Nephron (organoid): ENCODE results near the gene MKRN1.
"Not testable (repeated sequence)": the region's sequence is repeated elsewhere in the genome, so short reads cannot be mapped to it uniquely, and the experiment has no call there.

Experiments used
- H3K27ac Mint-ChIP-seq, 3 experiments: 2 replicates each; pipeline ENCODE4 v1.8.0; 2020; ENCODE audit warnings: mixed read lengths in 3 of 3, mild to moderate bottlenecking in 2 of 3, moderate library complexity in 1 of 3
- H3K27me3 Mint-ChIP-seq: 2 replicates; pipeline ENCODE4 v1.8.0; 2021; ENCODE audit warnings: low read depth, mild to moderate bottlenecking, moderate library complexity, mixed read lengths
- H3K36me3 Mint-ChIP-seq: 2 replicates; pipeline ENCODE4 v1.8.0; 2020; ENCODE audit warnings: low read depth, mixed read lengths
- H3K4me1 Mint-ChIP-seq: 2 replicates; pipeline ENCODE4 v1.8.0; 2020; ENCODE audit warnings: mixed read lengths
- H3K4me3 Mint-ChIP-seq, 3 experiments: 2 replicates each; pipeline ENCODE4 v1.8.0; 2020; ENCODE audit warnings: mild to moderate bottlenecking in 3 of 3, mixed read lengths in 3 of 3, moderate library complexity in 2 of 3
- H3K9me3 Mint-ChIP-seq: 2 replicates; pipeline ENCODE4 v1.8.0; 2020; ENCODE audit warnings: mixed read lengths
- TF ChIP-seq, protein P1 (sequence below), 3 experiments: fragments of 200-600 bp; sonication (generic); IDR thresholded peaks; one replicate each; pipeline ENCODE4 v1.5.0; 2021; ENCODE audit warnings: antibody characterized with exemption in 3 of 3; ENCODE audit not compliant: unreplicated experiment in 3 of 3

MKRN1 gene

DNA sequence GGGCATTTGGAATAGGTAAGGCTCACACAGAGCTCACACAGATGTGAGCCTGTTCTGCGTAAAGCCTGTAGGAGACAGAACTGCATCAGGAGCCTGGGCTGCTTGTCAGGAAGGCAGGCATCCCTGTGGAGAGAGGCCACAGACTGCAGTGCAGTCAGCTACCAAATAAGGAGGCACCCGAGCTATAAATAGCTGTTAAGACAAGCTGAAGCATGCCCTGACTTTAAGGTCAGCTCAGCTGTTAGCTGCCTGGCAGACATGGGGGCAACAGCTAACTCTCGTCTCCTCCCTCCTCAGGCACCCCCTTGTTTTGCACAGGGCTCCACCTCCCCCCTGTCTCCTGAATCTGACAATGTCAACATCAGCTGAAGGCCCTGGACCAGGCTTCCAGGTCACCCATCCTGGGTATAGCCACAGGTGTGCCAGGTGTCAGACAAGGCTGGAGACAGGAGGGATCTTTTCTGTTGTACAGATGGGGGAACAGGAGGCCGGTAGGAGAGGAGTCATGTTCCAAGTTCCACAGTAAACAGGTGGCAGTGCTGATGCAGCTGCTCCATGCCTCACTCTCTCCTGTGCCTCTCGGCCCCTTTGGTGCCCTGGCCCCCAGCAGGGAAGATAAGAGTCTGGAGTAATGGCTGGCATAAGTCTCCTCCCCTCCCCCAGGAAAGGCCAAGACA, 27.6 kb upstream of the MKRN1 start:
- Mint-ChIP-seq H3K27me3 (no peaks in the 10 kb centered on the region), H3K36me3 (no peaks in the 10 kb centered on the region), H3K4me3 (peak overlapping the region in 1 of 3 experiments; percentile 24), H3K9me3 (no peaks in the 10 kb centered on the region), H3K4me1 (peaks cover 28% of the 10 kb centered on the region), H3K27ac (peak overlapping the region; percentile 66 to 73 (median 73))
- TF ChIP-seq, protein P1, sequence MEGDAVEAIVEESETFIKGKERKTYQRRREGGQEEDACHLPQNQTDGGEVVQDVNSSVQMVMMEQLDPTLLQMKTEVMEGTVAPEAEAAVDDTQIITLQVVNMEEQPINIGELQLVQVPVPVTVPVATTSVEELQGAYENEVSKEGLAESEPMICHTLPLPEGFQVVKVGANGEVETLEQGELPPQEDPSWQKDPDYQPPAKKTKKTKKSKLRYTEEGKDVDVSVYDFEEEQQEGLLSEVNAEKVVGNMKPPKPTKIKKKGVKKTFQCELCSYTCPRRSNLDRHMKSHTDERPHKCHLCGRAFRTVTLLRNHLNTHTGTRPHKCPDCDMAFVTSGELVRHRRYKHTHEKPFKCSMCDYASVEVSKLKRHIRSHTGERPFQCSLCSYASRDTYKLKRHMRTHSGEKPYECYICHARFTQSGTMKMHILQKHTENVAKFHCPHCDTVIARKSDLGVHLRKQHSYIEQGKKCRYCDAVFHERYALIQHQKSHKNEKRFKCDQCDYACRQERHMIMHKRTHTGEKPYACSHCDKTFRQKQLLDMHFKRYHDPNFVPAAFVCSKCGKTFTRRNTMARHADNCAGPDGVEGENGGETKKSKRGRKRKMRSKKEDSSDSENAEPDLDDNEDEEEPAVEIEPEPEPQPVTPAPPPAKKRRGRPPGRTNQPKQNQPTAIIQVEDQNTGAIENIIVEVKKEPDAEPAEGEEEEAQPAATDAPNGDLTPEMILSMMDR (IDR thresholded peaks at IDR 0.05; ENCODE audit: unreplicated experiment in 3 of 3) = peak in 2 of 3 experiments; percentile 9 to 16

DNA sequence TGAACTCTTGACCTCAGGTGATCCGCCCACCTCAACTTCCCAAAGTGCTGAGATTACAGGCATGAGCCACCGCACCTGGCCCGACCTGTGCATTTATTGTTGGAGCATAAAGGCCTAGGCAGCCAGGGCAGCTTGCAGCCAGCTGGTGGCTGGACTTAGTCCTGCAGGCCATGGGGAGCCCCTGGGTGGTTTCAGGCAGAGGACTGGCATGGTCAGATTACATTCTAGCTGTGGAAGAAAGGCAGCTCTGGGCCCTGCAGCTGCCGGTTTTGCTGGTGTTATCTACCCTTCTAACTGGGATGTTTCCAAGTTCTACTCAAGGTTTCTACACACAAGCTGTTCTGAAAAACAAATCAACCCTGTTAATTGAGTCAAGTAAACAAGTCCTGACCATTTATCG, 22.7 kb upstream of the MKRN1 start:
- H3K36me3 Mint-ChIP-seq = no peaks in the 10 kb centered on the region
- H3K9me3 Mint-ChIP-seq = no peaks in the 10 kb centered on the region
- no peak overlapping the region for H3K27ac Mint-ChIP-seq
- H3K4me3 Mint-ChIP-seq = no peak overlapping the region
- no peaks in the 10 kb centered on the region for H3K27me3 Mint-ChIP-seq
- TF ChIP-seq, protein P1 (IDR thresholded peaks at IDR 0.05; ENCODE audit: unreplicated experiment in 3 of 3) = no peak
- H3K4me1 Mint-ChIP-seq = peaks cover 14% of the 10 kb centered on the region

DNA sequence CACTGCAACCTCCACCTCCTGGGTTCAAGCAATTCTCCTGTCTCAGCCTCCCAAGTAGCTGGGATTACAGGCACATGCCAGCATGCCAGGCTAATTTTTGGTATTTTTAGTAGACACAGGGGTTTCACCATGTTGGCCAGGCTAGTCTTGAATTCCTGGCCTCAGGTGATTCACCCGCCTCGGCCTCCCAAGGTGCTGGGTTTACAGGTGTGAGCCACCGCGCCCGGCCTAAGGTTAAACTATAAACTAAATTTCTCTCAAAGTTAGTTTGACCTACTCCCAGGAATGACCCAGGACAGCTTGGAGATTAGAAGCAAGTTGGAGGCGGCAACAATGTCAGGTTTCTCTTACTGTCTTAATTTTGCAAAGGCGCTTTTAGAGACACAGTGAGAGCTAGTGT, 18.5 kb upstream of the MKRN1 start:
- H3K27me3 Mint-ChIP-seq, H3K36me3 Mint-ChIP-seq, H3K4me3 Mint-ChIP-seq, H3K4me1 Mint-ChIP-seq, H3K27ac Mint-ChIP-seq, H3K9me3 Mint-ChIP-seq: not testable (repeated sequence)

DNA sequence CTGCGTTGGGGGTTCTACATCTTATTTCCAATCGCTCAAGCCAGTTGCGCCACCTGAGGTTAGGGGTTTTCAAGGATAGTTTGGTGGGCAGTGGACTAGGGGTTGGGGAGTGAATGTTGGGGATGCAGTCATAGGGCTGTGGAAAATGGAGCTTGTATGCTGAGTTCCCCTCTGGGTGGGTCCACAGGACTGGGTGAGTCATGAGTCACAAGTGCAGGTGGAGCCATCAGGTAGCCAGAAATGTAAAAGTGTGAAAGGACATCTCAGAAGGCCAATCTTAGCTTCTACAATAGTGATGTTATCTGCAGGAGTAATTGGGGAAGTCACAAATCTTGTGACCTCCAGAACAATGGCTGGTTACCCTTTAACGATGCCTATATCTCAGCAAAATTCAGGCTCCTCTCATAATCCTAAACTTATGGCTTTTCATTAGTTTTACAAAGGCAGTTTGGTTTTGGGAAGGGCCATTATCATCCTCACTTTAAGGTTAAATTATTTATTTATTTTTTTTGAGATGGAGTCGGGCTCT, 18.0 kb upstream of the MKRN1 start:
- H3K27me3 Mint-ChIP-seq = no peaks in the 10 kb centered on the region
- H3K27ac Mint-ChIP-seq = no peak overlapping the region
- H3K9me3 Mint-ChIP-seq = no peaks in the 10 kb centered on the region
- H3K36me3 Mint-ChIP-seq = no peaks in the 10 kb centered on the region
- no peaks in the 10 kb centered on the region for H3K4me1 Mint-ChIP-seq
- no peak overlapping the region for H3K4me3 Mint-ChIP-seq
- TF ChIP-seq, protein P1 (IDR thresholded peaks at IDR 0.05; ENCODE audit: unreplicated experiment in 3 of 3) = no peak

DNA sequence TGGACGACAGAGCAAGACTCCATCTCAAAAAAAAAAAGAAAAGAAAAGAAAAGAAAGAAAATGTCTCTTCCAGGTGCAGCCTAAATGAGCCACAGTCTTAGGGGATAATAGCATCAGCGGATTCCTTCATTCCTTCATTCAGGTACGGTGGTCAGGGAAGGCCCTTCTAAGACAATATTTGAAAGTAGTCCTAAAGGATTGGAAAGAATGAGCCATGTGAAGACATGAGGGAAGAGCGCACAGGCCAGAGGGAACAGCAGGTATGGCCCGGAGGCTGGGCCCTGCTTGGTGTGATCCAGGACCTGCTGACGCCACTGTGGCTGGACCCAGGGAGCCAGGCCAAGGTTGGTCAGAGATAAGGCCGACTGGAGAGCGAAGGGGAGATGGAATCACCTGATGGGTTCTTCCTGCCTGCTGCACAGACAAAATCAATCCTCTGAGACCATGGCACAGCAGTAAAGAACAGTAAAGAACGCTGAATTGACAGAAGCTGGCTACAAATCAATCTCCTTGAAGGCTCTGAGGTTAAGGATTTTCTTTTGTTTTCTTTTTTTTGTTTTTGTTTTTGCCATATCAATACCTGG, 16.3 kb upstream of the MKRN1 start:
- no peaks in the 10 kb centered on the region for H3K27me3 Mint-ChIP-seq
- H3K36me3 Mint-ChIP-seq = no peaks in the 10 kb centered on the region
- TF ChIP-seq, protein P1 (IDR thresholded peaks at IDR 0.05; ENCODE audit: unreplicated experiment in 3 of 3) = no peak
- H3K4me1 Mint-ChIP-seq = no peaks in the 10 kb centered on the region
- no peak overlapping the region for H3K27ac Mint-ChIP-seq
- H3K9me3 Mint-ChIP-seq = no peaks in the 10 kb centered on the region
- H3K4me3 Mint-ChIP-seq = no peak overlapping the region

DNA sequence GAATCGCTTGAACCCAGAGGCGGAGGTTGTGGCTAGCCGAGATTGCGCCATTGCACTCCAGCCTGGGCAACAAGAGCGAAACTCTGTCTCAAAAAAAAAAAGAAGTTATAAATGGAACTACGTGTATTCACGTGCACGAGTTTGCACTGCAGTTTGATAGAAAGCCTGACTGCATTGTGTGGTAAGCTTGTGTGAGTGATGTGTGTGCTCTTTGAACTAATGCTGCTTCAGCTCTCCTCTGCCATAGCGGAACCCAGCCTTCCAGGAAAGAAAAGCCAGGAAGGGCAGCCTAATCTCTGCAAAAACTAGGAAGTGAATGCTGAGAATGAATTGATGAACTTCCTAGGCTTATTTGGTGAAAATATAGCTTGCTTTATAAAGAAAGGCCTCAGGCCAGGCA, 15.6 kb upstream of the MKRN1 start:
- Mint-ChIP-seq H3K27me3 (no peaks in the 10 kb centered on the region), H3K27ac (no peak overlapping the region), H3K36me3 (no peaks in the 10 kb centered on the region), H3K4me3 (no peak overlapping the region), H3K9me3 (no peaks in the 10 kb centered on the region), H3K4me1 (no peaks in the 10 kb centered on the region)
- TF ChIP-seq, protein P1 (IDR thresholded peaks at IDR 0.05; ENCODE audit: unreplicated experiment in 3 of 3) = no peak
